Measurements from ENCODE around the gene VCL.

GRCh38 chr10:74026428-74027015 is 28.6 kb downstream of the VCL start:
- TF ChIP-seq BHLHE40 (IDR thresholded peaks at IDR 0.05; ENCODE audit: borderline replicate concordance) (no peak), FOXK2 (IDR thresholded peaks at IDR 0.05) (no peak), FOXM1 (IDR thresholded peaks at IDR 0.05; ENCODE audit: borderline replicate concordance) (no peak), ZNF384 (IDR thresholded peaks at IDR 0.05) (no peak), SUZ12 (IDR thresholded peaks at IDR 0.05) (no peak), PKNOX1 (IDR thresholded peaks at IDR 0.05) (no peak), ELF4 (IDR thresholded peaks at IDR 0.05) (no peak), ARNT (IDR thresholded peaks at IDR 0.05) (no peak), HDGF (IDR thresholded peaks at IDR 0.05; ENCODE audit: borderline replicate concordance) (no peak), CTBP1 (IDR thresholded peaks at IDR 0.05; ENCODE audit: borderline replicate concordance) (no peak), SP1 (IDR thresholded peaks at IDR 0.05) (no peak), FOXA1 (IDR thresholded peaks at IDR 0.05) (no peak)

Data from HEK293T (cell line).